ENCODE measurements around the gene PHF1.

Gene PHF1

GRCh38 chr6:33417903-33418689 is 7.3 kb downstream of the PHF1 start, which contains the start of gene CUTA:
Gene CUTA, minus strand, starts transcription at chr6:33418107. Its CDS starts 107 bp downstream, at chr6:33418000.
- peak; percentile 95 for DNase-seq (ENCODE audit: low read depth)

- no peak for DNase-seq (ENCODE audit: low read depth)
Observed at GRCh38 chr6:33418690-33419291, 8.0 kb downstream of the PHF1 start.

GRCh38 chr6:33419580-33420490 is 9.0 kb downstream of the PHF1 start, which contains the start of gene SYNGAP1:
Gene SYNGAP1, plus strand, starts transcription at chr6:33420065. Its CDS starts 200 bp downstream, at chr6:33420265.
- DNase-seq (ENCODE audit: low read depth) = peak; percentile 46

GRCh38 chr6:33420491-33421343 is 9.9 kb downstream of the PHF1 start:
- no peak for DNase-seq (ENCODE audit: low read depth)

GRCh38 chr6:33421344-33421643 is 10.5 kb downstream of the PHF1 start:
- no peak for DNase-seq (ENCODE audit: low read depth)

- DNase-seq (ENCODE audit: low read depth) = no peak
Observed at GRCh38 chr6:33423777-33424176, 13.0 kb downstream of the PHF1 start.

GRCh38 chr6:33424855-33425667 is 14.2 kb downstream of the PHF1 start:
- DNase-seq (ENCODE audit: low read depth) = no peak

- DNase-seq (ENCODE audit: low read depth) = peak; percentile 71
Observed at GRCh38 chr6:33425668-33426577, 15.1 kb downstream of the PHF1 start.

- DNase-seq (ENCODE audit: low read depth) = no peak
Observed at GRCh38 chr6:33426590-33427511, 16.0 kb downstream of the PHF1 start.

GRCh38 chr6:33427585-33428223 is 16.9 kb downstream of the PHF1 start:
- DNase-seq (ENCODE audit: low read depth) = peak; percentile 45

GRCh38 chr6:33428224-33428965 is 17.6 kb downstream of the PHF1 start:
- DNase-seq (ENCODE audit: low read depth) = no peak

GRCh38 chr6:33428966-33429749 is 18.3 kb downstream of the PHF1 start:
- DNase-seq (ENCODE audit: low read depth) = no peak

GRCh38 chr6:33429750-33430052 is 18.9 kb downstream of the PHF1 start:
- no peak for DNase-seq (ENCODE audit: low read depth)

- no peak for DNase-seq (ENCODE audit: low read depth)
Observed at GRCh38 chr6:33430334-33430733, 19.5 kb downstream of the PHF1 start.

- peak; percentile 72 for DNase-seq (ENCODE audit: low read depth)
Observed at GRCh38 chr6:33430991-33431879, 20.4 kb downstream of the PHF1 start.
